HG03439 (cell line): ENCODE data around the gene CFAP46.

Experiments
- ATAC-seq: cut with Tn5 transposase; IDR thresholded peaks from one replicate; pipeline ENCODE4 v1.9.1; 2021; ENCODE audit warnings: mild to moderate bottlenecking, moderate library complexity; ENCODE audit not compliant: unreplicated experiment

Gene CFAP46

DNA sequence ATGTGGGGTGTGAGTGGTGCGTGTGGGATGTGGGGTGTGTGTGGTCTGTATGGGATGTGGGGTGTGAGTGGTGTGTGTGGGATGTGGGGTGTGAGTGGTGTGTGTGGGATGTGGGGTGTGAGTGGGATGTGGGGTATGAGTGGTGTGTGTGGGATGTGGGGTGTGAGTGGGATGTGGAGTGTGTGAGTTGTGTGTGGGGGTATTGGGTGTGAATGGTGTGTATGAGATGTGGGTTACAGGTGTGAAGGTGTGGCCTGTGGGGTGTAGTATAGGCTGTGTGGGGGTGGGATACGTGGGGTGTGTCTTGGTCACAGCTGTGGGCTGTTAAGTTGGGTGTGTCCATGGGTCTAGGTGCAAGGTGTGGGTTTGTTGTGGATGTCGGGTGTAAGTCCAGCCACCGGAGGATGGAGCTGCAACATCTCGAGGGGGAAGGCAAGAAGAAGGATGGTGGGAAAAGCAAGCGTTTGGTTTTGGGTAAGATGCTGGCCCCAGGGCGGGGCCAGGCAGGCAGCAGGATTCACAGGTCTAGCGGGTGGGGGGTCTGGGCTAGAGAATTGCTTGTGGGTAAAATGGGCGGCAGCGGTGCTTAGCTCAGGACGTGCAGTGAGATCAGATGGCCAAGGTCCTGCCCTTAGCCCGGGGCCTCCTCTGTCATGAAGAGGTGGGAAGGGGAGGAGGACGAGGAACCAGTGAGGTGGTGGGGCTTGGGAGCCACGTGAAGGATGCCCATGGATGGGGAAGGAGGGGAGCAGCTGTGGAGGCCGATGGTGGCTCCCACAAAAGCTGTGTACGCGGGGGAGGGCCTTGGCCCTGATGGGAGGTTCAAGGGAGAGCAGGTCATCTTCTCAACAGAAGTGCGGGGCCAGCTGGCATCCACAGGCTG, 60.1 kb downstream of the CFAP46 start:
- ATAC-seq, result no peak

DNA sequence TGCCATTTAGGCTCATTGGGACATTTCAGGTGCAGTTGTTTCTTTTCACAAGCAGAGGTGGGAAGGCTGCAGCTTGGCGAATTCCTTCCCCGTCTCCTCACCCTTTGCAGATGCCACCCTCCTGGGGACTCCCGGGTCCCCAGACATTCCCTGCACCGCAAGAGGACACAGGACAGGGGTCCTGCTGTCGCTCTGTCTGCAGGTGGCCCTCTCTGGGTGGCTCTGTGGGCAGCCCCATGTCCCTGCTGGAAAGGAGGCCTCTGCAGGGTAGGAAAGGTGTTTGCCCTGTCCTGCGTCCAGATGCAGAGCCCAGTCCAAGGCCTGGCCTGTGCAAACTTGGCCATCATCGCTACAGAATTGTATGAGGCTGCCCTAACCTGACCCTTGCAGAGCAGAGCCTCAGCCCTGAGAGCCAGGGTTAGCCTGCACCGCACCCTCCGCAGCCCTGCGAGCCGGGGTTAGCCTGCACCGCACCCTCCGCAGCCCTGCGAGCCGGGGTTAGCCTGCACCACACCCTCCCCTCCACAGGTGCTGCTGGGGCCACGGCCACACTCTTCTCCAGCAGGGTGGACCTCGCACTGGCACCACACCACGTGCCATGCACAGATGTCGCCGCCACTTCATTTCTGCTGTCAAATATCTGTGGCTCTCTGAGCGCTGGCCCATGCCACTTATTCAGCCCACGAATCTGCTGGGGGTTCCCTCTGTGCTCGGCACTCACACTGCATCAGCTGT, 61.0 kb downstream of the CFAP46 start:
- no peak for ATAC-seq

DNA sequence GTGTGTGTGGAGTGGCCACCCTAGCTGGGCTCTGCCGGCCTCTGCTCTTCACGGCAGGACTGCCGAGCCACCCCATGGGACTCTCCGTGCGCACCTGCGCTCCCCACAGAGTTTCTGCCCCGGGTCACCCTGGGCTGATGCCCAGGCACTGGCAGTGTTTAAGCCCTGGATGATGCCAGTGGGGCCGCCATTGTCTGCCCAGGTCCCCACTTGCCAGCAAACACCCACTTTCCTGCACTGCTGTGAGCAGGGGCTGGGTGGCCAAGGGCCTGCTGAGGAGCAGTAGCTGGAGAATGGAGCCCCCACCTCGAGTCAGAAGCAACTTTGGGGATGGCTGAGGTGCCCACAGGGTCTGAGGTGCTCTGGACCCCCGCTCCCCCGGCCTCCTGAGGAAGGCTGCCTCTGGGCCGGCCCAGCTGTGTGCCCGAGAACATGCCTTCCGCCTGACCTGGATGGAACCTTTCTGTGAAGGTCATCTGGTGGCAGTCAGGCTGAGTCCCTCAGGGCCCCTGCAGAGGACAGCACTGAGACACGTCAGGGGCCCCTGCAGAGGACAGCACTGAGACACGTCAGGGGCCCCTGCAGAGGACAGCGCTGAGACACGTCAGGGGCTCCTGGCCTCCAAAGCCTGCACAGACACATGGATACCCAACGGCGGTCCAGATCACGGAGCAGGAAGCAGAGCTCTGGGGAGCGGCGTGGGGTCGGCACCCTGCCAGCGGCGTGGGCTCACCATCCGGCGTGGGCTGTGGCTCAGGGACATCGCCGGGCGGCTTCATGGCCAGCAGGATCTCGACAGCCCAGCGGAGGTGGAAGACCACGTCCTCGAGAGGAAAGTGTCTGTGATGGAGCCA, 62.0 kb downstream of the CFAP46 start:
- no peak for ATAC-seq

DNA sequence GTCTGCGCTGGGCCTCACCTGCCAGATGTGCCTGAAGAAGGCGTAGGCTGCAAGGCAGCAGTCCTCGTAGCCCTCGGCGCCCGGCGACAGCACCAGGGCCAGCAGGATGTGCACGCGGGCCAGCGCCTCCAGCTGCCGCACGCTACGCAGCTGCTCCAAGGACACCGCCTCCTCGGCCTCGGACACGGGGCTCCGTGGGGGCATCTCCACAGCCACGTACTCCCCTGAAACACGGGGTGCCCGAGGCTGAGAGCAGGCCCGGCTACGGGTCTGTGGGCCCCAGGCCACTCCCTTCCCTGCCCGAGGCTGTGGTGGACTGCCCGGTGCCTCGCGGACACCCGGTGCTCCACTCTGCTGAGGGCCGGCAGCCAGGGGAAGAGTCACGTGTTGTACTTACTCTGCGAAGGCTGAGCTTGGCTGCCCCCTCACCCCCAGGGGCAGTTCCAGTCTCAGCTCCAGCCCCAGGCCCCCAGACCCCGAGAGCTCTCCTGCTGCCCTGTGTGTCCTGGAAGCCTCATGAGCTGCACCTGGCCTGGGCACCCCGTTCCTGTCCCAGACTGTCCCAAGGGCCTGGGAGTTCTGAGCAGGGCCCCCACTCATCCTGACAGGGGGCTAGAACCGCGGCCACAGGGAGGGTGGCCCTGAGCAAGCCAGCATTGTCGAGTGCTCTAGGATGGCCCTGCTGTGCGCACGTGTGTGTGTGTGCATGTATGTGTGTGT, 62.8 kb downstream of the CFAP46 start:
- no peak for ATAC-seq

DNA sequence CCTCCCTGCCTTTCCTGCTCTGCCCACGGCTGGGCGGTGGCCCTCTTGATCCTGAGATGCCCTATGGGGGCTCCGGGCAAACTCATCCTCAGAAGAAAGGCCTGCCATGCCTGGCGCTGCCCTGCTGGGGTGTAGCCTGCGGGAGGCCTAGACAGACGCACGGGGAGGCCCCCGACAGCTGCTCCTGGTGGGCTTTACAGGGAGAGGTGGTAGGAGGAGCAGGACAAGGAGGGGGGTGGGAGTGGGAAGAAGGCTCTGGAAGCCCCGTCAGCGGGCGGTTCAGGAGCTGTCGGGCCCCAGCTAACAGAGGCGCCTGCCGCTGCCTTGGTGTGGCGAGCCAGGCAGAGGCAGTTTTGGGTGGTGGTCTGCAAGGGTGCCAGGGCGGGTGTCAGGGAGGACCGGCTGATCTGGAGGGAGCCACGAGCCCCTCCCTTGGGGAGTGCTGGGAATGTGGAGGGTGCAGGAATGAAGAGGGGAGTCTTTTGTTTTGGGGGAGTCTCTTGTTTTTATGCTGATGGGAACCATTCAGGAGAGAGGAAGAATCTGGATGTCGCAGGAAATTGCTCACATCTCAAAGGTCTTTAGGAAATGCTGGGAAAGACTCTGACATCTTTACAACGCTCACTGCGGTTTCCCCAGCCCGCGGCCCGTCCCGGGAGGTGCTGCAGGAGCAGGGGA, 63.5 kb downstream of the CFAP46 start:
- no peak for ATAC-seq

DNA sequence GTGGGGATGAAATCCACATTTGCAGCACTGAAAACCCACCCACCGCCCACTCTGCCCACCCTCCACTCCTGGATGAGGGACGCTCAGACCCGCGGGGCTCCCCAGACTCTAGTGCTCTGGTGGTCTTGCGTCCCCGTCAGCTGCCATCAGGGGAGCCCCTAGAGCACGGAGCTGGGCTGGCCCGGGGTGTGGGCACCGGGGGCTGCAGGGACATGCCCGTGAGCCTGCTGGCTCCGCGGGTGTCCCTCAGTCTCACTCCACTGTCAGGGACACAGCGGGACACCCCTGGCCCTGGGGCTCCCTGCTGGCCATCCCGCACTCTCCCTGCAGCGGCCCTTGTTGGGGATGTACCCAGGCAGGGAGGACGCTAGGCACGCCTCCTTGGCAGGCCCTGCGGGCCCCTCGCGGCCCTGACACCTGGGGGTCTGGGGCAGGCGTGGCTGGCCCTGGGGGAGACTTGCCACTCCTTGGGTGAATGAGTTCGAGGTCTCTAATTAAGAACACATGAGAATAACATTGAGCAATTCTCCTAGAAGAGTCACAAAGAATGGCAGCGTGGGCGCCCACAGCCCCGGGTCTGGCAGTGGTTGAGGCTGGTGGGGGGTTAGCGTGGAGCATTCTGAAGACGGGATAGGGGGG, 64.2 kb downstream of the CFAP46 start:
- no peak for ATAC-seq

DNA sequence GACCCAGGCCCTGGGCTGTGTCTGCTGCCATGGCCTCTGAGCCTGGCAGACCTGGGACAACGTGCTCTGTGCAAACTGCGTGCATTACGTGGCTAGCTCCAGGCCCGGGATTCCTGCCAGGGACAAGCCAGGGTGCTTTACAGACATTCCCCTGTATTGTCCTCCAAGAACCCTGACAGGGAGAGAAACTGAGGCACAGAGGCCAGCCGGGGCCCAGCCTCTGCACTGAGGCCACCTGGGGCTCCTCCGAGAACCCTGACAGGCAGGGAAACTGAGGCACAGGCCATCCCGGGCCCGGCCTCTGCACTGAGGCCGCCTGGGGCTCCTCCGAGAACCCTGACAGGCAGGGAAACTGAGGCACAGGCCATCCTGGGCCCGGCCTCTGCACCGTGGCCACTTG, 64.9 kb downstream of the CFAP46 start:
- ATAC-seq, result no peak

DNA sequence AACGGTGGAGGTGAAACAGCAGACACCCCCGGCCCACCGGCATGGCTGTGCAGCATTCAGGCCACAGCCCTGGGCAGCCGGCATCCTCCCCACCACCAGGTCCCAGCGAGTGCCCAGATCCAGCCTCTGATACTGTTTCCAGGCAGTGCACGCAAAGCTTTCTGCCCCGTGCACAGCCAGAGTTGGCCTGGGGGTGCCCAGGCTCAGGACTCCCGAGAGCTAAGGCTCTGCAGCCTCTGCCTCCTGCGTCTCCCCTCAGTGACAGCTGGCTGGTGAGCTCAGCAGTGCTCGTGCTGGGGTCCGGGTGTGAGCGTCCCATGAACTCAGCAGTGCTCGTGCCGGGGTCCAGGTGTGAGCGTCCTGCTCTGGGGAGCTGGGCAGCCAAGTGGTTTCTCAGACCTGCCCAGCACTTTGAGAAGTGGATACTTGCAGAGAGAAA, 65.4 kb downstream of the CFAP46 start:
- no peak for ATAC-seq

DNA sequence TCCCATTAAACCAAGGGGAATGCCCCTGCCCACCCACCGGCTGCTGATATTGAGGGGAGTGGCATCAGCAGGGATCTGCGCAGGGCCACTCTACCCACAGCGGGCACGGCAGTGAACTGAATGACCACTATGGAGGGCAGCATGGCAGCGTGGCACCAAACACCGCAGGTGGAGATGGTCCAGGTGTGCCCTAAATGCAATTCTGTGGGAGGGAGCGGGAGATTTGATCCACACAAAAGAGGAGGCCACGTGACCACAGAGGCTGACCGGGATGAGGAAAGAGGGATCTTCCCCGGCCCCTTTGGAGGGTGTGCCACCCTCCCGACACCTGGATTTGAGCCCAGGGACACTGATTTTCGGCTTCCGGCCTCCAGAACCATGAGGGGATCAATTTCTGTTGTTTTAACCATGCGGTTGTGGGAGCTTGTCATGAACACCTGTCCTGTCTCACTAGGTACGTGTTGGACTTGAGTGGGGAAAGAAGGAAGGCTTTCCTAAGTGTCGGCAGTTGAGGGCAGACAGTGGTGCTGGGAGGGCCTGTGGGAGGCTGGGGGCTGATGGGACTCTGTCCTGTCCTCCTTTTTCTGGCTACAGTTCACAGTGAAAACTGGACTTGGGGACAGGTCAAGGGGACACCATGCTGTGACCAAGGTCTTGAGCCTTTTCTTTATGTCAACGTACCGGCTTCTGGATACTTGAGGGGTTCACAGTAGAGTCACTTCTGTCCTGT, 66.1 kb downstream of the CFAP46 start:
- ATAC-seq, result no peak

DNA sequence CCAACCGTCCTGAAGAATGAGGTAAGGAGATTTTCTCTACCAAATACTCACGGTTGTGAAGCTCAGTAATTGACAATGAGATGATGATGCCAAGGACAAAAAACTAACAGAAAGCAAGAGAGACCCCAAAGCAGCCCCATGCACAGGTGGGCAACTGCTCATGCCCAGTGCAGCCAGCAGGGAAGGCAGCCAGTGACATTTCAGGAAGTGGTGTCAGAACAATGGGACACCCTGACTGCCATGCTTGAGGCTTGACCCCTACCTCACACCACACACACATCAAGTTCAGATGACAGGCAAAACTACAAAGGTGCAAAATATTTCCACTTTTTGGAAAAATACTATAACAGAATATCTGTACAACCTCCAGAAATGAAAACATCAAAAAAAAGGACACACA, 66.9 kb downstream of the CFAP46 start:
- ATAC-seq, result no peak

DNA sequence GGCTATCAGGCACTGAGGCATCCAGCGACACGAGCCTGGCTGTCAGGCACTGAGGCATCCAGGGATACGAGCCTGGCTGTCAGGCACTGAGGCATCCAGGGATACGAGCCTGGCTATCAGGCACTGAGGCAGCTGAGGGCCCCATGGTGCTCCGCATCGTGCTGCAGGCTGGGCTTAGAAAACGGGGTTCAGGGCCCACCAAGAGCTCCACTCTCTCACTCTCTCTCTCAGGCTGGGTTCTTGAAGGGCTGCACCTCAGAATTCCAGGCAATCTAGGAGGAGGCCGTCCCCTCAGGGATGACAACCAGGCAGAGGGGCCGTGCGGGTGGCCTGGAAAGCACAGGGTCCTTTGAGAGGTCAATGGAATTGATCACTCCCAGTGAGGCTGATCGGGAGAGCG, 69.0 kb downstream of the CFAP46 start:
- no peak for ATAC-seq

DNA sequence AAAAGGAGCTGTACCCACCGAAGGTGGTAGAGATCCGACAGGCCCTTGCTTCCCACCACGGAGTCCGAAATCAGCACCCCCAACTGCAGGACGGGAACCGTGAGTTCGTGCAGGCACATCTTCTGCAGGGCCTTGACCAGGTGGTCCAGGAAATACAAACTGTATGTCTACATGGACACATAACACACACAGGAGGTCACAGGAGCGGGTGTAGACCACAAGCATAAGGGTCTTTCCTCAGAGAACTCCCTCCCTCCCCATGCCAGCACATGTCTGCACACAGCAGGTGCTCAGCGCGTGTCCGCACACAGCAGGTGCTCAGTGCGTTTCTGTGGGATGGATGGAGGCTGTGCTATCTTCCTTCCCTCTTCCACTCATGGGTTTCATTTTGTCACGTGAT, 69.7 kb downstream of the CFAP46 start:
- no peak for ATAC-seq

DNA sequence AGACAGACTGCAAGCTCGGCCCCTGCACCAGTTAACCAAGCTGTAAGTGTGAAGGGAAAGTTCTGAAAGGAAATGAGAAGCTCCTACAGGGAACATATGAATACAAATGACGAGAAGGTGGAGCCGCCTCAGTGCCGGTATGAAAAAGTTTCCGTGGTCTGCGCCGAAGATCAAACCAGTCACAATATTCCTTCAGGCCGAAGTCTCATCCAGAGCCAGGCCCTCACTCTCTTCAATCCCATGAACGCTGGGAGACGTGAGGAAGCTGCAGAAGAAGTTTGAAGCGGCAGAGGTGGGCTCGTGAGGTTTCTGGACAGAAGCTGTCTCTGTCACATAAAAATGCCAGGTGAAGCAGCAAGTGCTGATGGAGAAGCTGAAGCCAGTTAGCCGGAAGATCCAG, 71.9 kb downstream of the CFAP46 start:
- no peak for ATAC-seq

DNA sequence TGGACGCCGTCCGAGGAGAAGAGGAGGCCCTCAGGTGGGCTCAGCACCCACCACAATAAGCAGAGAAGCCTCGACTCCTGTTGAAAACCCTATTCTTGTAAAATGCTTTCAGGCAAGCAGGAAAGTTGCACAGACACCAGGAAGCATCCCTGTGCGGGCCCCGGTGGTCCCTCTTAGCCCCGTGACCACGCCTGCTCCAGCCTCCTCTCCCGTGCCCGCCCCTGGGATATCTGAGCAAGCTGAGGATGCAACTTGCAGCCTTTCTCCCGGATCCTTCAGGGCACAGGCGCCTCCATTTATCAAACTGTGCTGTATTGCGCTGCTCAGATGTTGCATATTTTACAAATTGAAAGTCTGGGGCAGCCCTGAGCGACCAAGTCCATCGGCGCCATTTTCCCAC, 72.7 kb downstream of the CFAP46 start:
- no peak for ATAC-seq

DNA sequence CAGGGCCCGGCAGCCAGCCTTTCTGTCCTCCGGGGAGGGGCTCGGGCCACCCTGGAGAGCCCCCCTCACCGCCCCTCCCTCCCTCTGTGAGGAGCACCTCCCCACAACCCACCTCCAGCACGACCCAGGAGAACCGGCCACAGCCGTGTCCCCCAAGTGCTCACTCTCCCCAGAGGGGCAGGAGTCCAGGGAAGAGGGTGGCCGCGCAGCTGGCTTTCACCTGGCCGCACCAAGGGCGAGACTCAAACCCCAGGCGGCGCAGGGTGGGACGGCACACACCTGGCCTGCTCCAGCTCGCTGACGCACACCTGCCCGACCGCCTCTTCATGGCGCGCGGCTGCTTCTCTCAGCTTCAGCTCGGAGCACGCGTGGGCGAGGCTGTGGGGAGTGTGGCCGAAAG, 73.4 kb downstream of the CFAP46 start:
- ATAC-seq, result no peak

DNA sequence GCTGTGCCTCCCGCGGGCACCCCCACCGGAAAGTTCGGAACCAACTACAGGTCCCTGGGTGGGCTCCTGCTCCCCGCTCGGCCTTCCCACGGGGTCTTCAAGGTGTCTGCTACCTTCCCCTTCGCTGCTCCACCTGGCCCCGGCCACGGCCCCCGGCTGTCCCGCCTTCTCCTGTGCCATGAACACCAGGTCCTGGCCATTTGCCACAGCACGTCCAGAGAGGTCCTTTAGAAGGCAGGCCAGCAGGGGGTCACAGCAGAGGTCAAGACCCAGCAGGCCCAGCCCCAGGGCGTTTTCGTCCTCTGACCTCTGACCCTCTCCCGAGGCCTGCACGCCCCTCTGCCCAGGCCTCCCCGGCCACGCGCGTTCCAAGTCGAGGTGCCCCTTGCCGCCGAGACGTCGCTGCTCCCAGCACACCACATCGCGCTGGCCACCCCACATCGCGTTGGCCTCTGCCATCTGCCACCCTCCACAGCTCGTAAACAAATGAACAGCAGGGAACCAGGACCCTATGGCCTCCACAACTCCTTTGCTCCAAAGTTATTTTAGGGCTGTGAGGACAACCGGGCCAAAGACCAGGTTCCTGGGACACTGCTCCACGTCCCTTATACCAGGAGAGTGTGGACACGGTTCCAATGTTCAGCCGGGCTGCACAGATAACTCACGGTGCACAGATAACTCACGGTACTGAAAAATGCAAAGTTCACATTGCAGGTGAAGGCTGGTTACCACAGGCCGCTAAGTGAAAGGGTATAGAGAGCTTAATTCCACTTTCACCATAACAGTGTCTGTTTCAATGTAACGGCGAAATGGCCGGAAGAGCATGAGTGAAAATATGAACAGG, 74.3 kb downstream of the CFAP46 start:
- no peak for ATAC-seq

DNA sequence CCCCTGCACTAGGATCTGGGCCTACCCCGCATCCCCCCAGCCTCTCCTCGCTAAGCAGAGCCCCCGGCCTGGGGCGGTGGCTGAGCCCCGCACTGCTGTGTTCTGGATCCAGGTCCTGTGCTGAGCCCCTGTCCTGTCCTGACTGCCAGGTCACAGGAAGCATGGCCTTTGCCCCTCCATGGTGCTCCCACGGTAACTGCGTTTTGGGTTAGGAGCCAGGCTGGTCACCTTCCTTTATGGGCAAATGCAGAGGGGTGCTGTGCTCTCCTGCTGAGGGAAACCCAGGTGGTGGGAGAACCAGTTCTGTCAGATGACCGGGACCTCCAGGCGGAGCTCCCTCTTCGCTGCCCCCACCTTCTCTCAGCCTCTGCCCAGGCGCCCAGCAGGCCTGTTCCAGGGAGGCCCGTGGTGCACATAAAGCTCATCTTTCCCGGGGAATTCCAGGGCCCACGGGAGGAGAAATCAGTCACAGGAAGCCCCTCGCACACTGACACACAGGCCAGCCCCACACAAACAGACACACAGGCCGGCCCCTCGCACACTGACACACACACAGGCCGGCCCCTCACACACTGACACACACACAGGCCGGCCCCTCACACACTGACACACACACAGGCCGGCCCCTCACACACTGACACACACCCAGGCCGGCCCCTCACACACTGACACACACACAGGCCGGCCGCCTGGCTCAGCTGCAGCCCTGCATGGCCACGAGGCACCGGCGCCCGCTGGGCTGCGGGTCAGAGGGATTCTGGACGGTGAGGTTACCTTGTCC, 75.6 kb downstream of the CFAP46 start:
- no peak for ATAC-seq
